Activated T-cell treated with anti-CD3 and anti-CD28 coated beads for 48 hours (primary cell): Measurements from ENCODE around the gene SLC8A1.

Experiments
- DNase-seq: peaks from one replicate; pipeline ENCODE4 v3.0.0-alpha.2; 2020; ENCODE audit warnings: low read depth

SLC8A1 gene

GRCh38 chr2:40150266-40150665 lies 301.6 kb downstream of the SLC8A1 start:
- DNase-seq, result no peak

GRCh38 chr2:40148334-40148733 lies 303.6 kb downstream of the SLC8A1 start:
- DNase-seq, result no peak

- no peak for DNase-seq
These were observed 304.5 kb downstream of the SLC8A1 start for GRCh38 chr2:40147360-40147759.

- no peak for DNase-seq
These were observed 307.9 kb downstream of the SLC8A1 start for GRCh38 chr2:40144022-40144421.

GRCh38 chr2:40138314-40138713 lies 313.6 kb downstream of the SLC8A1 start:
- DNase-seq, result no peak

- no peak for DNase-seq
These were observed 320.7 kb downstream of the SLC8A1 start for GRCh38 chr2:40131081-40131704.

- no peak for DNase-seq
These were observed 321.5 kb downstream of the SLC8A1 start for GRCh38 chr2:40130251-40130994.

- no peak for DNase-seq
These were observed 322.2 kb downstream of the SLC8A1 start for GRCh38 chr2:40129725-40130124.

- no peak for DNase-seq
These were observed 323.1 kb downstream of the SLC8A1 start for GRCh38 chr2:40128796-40129195.

- no peak for DNase-seq
These were observed 323.9 kb downstream of the SLC8A1 start for GRCh38 chr2:40127890-40128557.

- no peak for DNase-seq
These were observed 324.7 kb downstream of the SLC8A1 start for GRCh38 chr2:40127146-40127545.

GRCh38 chr2:40126006-40126405 lies 325.9 kb downstream of the SLC8A1 start:
- DNase-seq, result no peak

- no peak for DNase-seq
These were observed 328.1 kb downstream of the SLC8A1 start for GRCh38 chr2:40123746-40124145.

GRCh38 chr2:40123326-40123725 lies 328.6 kb downstream of the SLC8A1 start:
- no peak for DNase-seq

GRCh38 chr2:40120957-40121356 lies 330.9 kb downstream of the SLC8A1 start:
- DNase-seq, result no peak

- no peak for DNase-seq
These were observed 331.9 kb downstream of the SLC8A1 start for GRCh38 chr2:40120026-40120425.

- no peak for DNase-seq
These were observed 333.3 kb downstream of the SLC8A1 start for GRCh38 chr2:40118622-40119021.

- no peak for DNase-seq
These were observed 336.0 kb downstream of the SLC8A1 start for GRCh38 chr2:40115894-40116293.

GRCh38 chr2:40115348-40115747 lies 336.5 kb downstream of the SLC8A1 start:
- DNase-seq, result no peak

- no peak for DNase-seq
These were observed 337.9 kb downstream of the SLC8A1 start for GRCh38 chr2:40113997-40114396.

- no peak for DNase-seq
These were observed 338.5 kb downstream of the SLC8A1 start for GRCh38 chr2:40113272-40113968.

GRCh38 chr2:40109381-40109780 lies 342.5 kb downstream of the SLC8A1 start:
- no peak for DNase-seq

GRCh38 chr2:40108851-40109250 lies 343.0 kb downstream of the SLC8A1 start:
- DNase-seq, result no peak
